Chondrocyte (in vitro differentiated cells): ENCODE measurements around the gene NR5A2. TPM values are rescaled to one million over a fixed set of nuclear protein-coding genes. Genes with fewer than 3 reads are reported as not detected.

Experiments used
- DNase-seq: peaks from one replicate; pipeline ENCODE4 v3.0.0; 2021; ENCODE audit warnings: mixed read lengths, low spot score
- H3K27ac Mint-ChIP-seq: one replicate; pipeline ENCODE4 v1.8.0; 2021; ENCODE audit warnings: mild to moderate bottlenecking, moderate library complexity, mixed read lengths; ENCODE audit not compliant: unreplicated experiment
- H3K27me3 Mint-ChIP-seq: 2 replicates; pipeline ENCODE4 v1.8.0; 2021; ENCODE audit warnings: low read depth, mixed read lengths
- H3K36me3 Mint-ChIP-seq: 2 replicates; pipeline ENCODE4 v1.8.0; 2021; ENCODE audit warnings: low read depth, mixed read lengths
- H3K4me1 Mint-ChIP-seq: 2 replicates; pipeline ENCODE4 v1.8.0; 2021; ENCODE audit warnings: low read depth, mild to moderate bottlenecking, mixed read lengths
- H3K4me3 Mint-ChIP-seq: one replicate; pipeline ENCODE4 v1.8.0; 2021; ENCODE audit warnings: mild to moderate bottlenecking, moderate library complexity, mixed read lengths; ENCODE audit not compliant: unreplicated experiment
- H3K9me3 Mint-ChIP-seq: 2 replicates; pipeline ENCODE4 v1.8.0; 2021; ENCODE audit warnings: low read depth, mixed read lengths
- total RNA-seq: library from RNA; stranded (reverse); gene quantifications from 3 replicates; pipeline ENCODE4 v1.2.1, GENCODE V29; 2021
- TF ChIP-seq, protein P1 (sequence below): fragments of 200-600 bp; sonication (generic); IDR thresholded peaks from 2 replicates; pipeline ENCODE4 v1.5.0; 2021; ENCODE audit warnings: antibody characterized with exemption, mild to moderate bottlenecking, moderate library complexity

NR5A2 gene
- total RNA-seq, 1 donor from 2014 or later, result not detected

DNA sequence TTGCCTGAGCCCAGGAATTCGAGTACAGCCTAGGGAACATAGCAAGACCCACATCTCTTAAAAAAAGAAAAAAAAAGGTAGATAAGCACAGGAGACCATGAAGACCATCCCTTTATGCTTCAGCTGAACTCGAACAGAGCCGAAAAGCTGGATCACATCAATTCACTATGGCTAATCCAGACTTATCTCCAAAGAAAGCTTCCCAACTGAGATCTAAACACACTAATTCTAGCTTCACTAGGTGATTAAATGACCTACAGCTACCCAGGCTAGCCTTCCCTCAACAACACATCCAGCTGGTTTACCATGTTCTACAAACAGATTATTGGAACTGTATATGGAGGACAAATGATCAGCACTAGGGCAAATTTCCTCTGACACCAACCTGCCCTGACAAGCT lies 44.0 kb upstream of the NR5A2 start:
- Mint-ChIP-seq H3K27me3 (peaks cover 2% of the 10 kb centered on the region), H3K27ac (no peak overlapping the region), H3K9me3 (no peaks in the 10 kb centered on the region), H3K4me3 (no peak overlapping the region), H3K36me3 (no peaks in the 10 kb centered on the region), H3K4me1 (no peaks in the 10 kb centered on the region)
- no peak for DNase-seq
- TF ChIP-seq, protein P1, sequence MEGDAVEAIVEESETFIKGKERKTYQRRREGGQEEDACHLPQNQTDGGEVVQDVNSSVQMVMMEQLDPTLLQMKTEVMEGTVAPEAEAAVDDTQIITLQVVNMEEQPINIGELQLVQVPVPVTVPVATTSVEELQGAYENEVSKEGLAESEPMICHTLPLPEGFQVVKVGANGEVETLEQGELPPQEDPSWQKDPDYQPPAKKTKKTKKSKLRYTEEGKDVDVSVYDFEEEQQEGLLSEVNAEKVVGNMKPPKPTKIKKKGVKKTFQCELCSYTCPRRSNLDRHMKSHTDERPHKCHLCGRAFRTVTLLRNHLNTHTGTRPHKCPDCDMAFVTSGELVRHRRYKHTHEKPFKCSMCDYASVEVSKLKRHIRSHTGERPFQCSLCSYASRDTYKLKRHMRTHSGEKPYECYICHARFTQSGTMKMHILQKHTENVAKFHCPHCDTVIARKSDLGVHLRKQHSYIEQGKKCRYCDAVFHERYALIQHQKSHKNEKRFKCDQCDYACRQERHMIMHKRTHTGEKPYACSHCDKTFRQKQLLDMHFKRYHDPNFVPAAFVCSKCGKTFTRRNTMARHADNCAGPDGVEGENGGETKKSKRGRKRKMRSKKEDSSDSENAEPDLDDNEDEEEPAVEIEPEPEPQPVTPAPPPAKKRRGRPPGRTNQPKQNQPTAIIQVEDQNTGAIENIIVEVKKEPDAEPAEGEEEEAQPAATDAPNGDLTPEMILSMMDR, result no peak

GRCh38 chr1:199995096-199995685 lies 32.3 kb upstream of the NR5A2 start:
- TF ChIP-seq, protein P1, result no peak
- H3K4me1 Mint-ChIP-seq, result no peaks in the 10 kb centered on the region
- no peaks in the 10 kb centered on the region for H3K9me3 Mint-ChIP-seq
- H3K4me3 Mint-ChIP-seq, result no peak overlapping the region
- H3K27ac Mint-ChIP-seq, result no peak overlapping the region
- no peak for DNase-seq
- no peaks in the 10 kb centered on the region for H3K36me3 Mint-ChIP-seq
- H3K27me3 Mint-ChIP-seq, result peaks cover 9% of the 10 kb centered on the region

- Mint-ChIP-seq H3K27me3 (peaks cover 18% of the 10 kb centered on the region), H3K4me3 (no peak overlapping the region), H3K27ac (no peak overlapping the region), H3K4me1 (no peaks in the 10 kb centered on the region), H3K36me3 (no peaks in the 10 kb centered on the region), H3K9me3 (no peaks in the 10 kb centered on the region)
- TF ChIP-seq, protein P1, result no peak
- DNase-seq, result no peak
Observed at GRCh38 chr1:200005165-200005564, 22.3 kb upstream of the NR5A2 start.

DNA sequence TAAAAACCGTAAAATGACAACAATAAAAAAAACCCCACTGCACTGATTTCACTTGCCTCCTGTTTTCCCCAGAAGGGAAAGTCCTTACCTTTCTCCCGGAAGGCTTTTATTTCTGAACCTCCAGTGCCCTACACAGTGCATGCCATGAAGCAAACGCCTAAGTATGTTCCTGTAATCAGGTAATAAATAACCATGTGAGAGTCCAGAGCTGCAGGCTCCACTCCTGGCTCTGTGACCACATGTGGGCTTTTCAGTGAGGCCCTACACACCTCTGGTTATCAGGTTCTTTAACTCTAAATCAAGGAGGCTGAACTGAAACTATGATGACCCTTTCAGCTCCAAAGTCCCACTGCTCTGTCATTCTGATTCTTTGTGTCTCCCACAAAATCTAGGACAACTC lies 20.8 kb upstream of the NR5A2 start:
- H3K36me3 Mint-ChIP-seq, result no peaks in the 10 kb centered on the region
- H3K4me3 Mint-ChIP-seq, result no peak overlapping the region
- H3K9me3 Mint-ChIP-seq, result no peaks in the 10 kb centered on the region
- H3K27ac Mint-ChIP-seq, result no peak overlapping the region
- H3K4me1 Mint-ChIP-seq, result no peaks in the 10 kb centered on the region
- no peak for DNase-seq
- TF ChIP-seq, protein P1, result no peak
- H3K27me3 Mint-ChIP-seq, result peaks cover 18% of the 10 kb centered on the region

GRCh38 chr1:200015811-200016210 lies 11.7 kb upstream of the NR5A2 start:
- Mint-ChIP-seq H3K4me1 (no peaks in the 10 kb centered on the region), H3K9me3 (no peaks in the 10 kb centered on the region), H3K27me3 (peaks cover 39% of the 10 kb centered on the region), H3K27ac (no peak overlapping the region), H3K4me3 (no peak overlapping the region), H3K36me3 (no peaks in the 10 kb centered on the region)
- no peak for DNase-seq
- TF ChIP-seq, protein P1, result no peak
